Chondrocyte (in vitro differentiated cells): Measurements from ENCODE around the gene STIM2. TPM values are rescaled to one million over a fixed set of nuclear protein-coding genes. Genes with fewer than 3 reads are reported as not detected.

Experiments
- DNase-seq: peaks from one replicate; pipeline ENCODE4 v3.0.0; 2021; ENCODE audit warnings: mixed read lengths, low spot score
- H3K27ac Mint-ChIP-seq: one replicate; pipeline ENCODE4 v1.8.0; 2021; ENCODE audit warnings: mild to moderate bottlenecking, moderate library complexity, mixed read lengths; ENCODE audit not compliant: unreplicated experiment
- H3K27me3 Mint-ChIP-seq: 2 replicates; pipeline ENCODE4 v1.8.0; 2021; ENCODE audit warnings: low read depth, mixed read lengths
- H3K36me3 Mint-ChIP-seq: 2 replicates; pipeline ENCODE4 v1.8.0; 2021; ENCODE audit warnings: low read depth, mixed read lengths
- H3K4me1 Mint-ChIP-seq: 2 replicates; pipeline ENCODE4 v1.8.0; 2021; ENCODE audit warnings: low read depth, mild to moderate bottlenecking, mixed read lengths
- H3K4me3 Mint-ChIP-seq: one replicate; pipeline ENCODE4 v1.8.0; 2021; ENCODE audit warnings: mild to moderate bottlenecking, moderate library complexity, mixed read lengths; ENCODE audit not compliant: unreplicated experiment
- H3K9me3 Mint-ChIP-seq: 2 replicates; pipeline ENCODE4 v1.8.0; 2021; ENCODE audit warnings: low read depth, mixed read lengths
- total RNA-seq: library from RNA; stranded (reverse); gene quantifications from 3 replicates; pipeline ENCODE4 v1.2.1, GENCODE V29; 2021
- TF ChIP-seq, protein P1 (sequence below): fragments of 200-600 bp; sonication (generic); IDR thresholded peaks from 2 replicates; pipeline ENCODE4 v1.5.0; 2021; ENCODE audit warnings: antibody characterized with exemption, mild to moderate bottlenecking, moderate library complexity

The STIM2 gene
- total RNA-seq, 1 donor from 2014 or later, result 13.5 TPM

DNA sequence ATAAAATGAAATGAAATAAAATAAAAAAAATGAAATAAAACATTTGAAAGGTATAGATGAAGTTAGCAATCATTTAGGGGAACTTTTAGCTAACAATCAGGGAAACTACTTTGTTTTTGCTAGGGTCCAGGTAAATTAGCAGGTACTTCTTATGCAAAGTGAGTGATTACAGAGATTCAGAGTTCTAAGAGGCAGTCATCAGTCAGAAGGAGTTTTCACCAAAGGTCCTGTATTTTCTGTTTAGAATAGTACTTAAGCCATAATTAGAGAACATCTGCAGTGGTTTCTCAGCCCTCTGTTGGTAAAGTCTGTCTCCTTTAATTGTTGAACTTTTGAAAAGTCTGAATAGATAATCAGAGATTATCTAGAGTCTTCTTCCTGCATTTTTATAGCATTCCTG, 50.6 kb downstream of the STIM2 start:
- Mint-ChIP-seq H3K9me3 (no peaks in the 10 kb centered on the region), H3K36me3 (no peaks in the 10 kb centered on the region), H3K4me3 (no peak overlapping the region), H3K27me3 (no peaks in the 10 kb centered on the region), H3K27ac (no peak overlapping the region), H3K4me1 (peaks cover 5% of the 10 kb centered on the region)
- TF ChIP-seq, protein P1, sequence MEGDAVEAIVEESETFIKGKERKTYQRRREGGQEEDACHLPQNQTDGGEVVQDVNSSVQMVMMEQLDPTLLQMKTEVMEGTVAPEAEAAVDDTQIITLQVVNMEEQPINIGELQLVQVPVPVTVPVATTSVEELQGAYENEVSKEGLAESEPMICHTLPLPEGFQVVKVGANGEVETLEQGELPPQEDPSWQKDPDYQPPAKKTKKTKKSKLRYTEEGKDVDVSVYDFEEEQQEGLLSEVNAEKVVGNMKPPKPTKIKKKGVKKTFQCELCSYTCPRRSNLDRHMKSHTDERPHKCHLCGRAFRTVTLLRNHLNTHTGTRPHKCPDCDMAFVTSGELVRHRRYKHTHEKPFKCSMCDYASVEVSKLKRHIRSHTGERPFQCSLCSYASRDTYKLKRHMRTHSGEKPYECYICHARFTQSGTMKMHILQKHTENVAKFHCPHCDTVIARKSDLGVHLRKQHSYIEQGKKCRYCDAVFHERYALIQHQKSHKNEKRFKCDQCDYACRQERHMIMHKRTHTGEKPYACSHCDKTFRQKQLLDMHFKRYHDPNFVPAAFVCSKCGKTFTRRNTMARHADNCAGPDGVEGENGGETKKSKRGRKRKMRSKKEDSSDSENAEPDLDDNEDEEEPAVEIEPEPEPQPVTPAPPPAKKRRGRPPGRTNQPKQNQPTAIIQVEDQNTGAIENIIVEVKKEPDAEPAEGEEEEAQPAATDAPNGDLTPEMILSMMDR, result no peak
- DNase-seq, result no peak

DNA sequence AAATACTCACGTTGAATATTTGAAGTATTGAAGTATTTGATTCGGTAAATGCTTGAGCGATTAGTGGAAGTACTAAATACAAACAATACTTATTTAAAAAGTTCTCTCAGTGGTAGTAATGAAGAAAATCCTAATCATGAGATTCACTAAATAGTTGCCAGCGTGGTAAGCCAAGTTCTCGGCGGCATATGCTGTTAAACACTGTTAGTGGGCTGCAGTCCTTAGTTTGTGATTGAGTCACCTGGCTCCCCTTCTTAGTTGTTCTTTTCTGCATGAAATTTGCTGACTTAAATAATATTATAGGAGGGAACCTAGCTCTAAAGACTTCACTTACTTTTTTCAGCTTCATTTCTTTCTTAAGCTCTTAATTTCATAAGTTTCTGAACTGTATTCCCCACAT, 51.4 kb downstream of the STIM2 start:
- Mint-ChIP-seq H3K4me3 (no peak overlapping the region), H3K4me1 (peaks cover 9% of the 10 kb centered on the region), H3K27ac (no peak overlapping the region), H3K9me3 (no peaks in the 10 kb centered on the region), H3K27me3 (no peaks in the 10 kb centered on the region), H3K36me3 (no peaks in the 10 kb centered on the region)
- TF ChIP-seq, protein P1, result no peak
- no peak for DNase-seq

DNA sequence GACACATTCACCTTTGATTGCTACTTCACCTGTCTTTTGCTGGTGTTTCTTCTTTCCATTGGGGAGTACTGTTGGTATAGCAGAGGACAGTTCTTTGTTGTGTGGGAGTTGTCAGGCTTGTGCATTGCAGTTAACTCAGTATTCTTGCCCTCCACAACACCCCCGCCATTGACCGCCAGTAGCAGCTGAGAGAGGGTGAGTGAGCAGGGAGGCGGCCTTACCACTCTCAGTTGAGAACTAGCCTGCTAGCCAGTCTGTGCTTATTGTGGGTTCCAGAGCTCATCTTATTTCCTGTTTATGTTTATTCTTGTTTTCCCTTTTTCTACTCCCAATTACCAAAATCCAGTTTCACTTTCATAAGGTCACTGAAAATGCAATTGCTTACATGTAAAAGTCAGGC, 52.2 kb downstream of the STIM2 start:
- no peak overlapping the region for H3K27ac Mint-ChIP-seq
- TF ChIP-seq, protein P1, result no peak
- no peak for DNase-seq
- H3K4me3 Mint-ChIP-seq, result no peak overlapping the region
- no peaks in the 10 kb centered on the region for H3K9me3 Mint-ChIP-seq
- no peaks in the 10 kb centered on the region for H3K36me3 Mint-ChIP-seq
- no peaks in the 10 kb centered on the region for H3K27me3 Mint-ChIP-seq
- peaks cover 6% of the 10 kb centered on the region for H3K4me1 Mint-ChIP-seq

DNA sequence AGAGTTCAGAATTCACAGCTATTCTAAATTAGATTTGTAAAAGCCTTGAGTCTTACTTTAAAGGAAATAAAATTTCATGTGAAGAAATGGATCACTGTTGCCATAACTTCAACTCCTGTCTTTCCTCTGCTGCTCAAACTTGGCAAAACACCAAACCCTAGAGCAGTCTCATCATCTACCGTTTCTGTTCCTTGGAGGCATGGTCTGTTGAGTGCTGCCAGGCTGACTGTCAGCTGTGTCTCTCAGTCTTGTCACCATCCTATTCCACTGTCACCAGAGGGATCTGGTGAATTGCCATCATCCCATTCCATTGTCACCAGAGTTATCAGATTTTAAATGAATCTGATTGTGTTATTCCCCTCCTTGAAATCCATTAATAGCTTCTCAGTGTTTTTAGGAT, 55.6 kb downstream of the STIM2 start:
- no peak for DNase-seq
- no peak overlapping the region for H3K4me3 Mint-ChIP-seq

DNA sequence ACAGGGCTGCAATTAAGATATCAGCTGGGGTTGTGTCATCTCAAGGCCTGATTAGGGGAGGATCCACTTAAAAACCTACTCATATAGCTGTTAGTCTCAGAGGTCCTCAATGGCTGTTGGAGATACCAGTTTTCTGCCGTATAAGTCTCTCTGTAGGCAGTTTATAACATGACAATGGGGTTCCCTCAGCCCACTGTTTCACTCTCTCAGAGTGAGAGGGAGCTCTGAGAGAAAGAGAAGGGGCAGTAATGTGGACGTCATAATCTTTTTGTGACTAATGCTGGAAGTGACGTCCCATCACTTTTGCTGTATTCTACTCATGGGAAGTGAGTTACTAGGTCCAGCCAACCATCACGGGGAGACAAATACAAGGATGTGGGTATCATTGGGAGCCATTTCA, 70.3 kb downstream of the STIM2 start:
- Mint-ChIP-seq H3K36me3 (no peaks in the 10 kb centered on the region), H3K4me3 (no peak overlapping the region)

More for the DNA sequence above, 55.6 kb downstream of the STIM2 start:
- H3K4me1 Mint-ChIP-seq, result peaks cover 16% of the 10 kb centered on the region
- TF ChIP-seq, protein P1, result no peak
- H3K9me3 Mint-ChIP-seq, result no peaks in the 10 kb centered on the region
- no peaks in the 10 kb centered on the region for H3K27me3 Mint-ChIP-seq
- H3K36me3 Mint-ChIP-seq, result peaks cover 7% of the 10 kb centered on the region
- no peak overlapping the region for H3K27ac Mint-ChIP-seq

More for the DNA sequence above, 70.3 kb downstream of the STIM2 start:
- TF ChIP-seq, protein P1, result no peak
- DNase-seq, result no peak
- H3K4me1 Mint-ChIP-seq, result peaks cover 5% of the 10 kb centered on the region
- no peaks in the 10 kb centered on the region for H3K9me3 Mint-ChIP-seq
- H3K27ac Mint-ChIP-seq, result no peak overlapping the region
- no peaks in the 10 kb centered on the region for H3K27me3 Mint-ChIP-seq
